ENCODE measurements around the gene CAMKK1.

Gene CAMKK1

GRCh38 chr17:3884188-3884587, 8.7 kb downstream of the CAMKK1 start:
- TF ChIP-seq CTCF (conservative IDR thresholded peaks at IDR 0.05; ENCODE audit: low read depth, low read length): no peak
- Histone ChIP-seq H3K9ac (no peak overlapping the region), H3K27ac (no peak overlapping the region), H3K4me3 (IDR thresholded peaks at IDR 0.05; ENCODE audit: insufficient read depth, low read depth, low read length) (no peak overlapping the region), H3K79me2 (ENCODE audit: insufficient read depth, low read depth) (no peaks in the 10 kb centered on the region), H3K4me1 (ENCODE audit: low read depth, poor library complexity, severe bottlenecking) (no peaks in the 10 kb centered on the region), H4K20me1 (ENCODE audit: insufficient read depth) (no peaks in the 10 kb centered on the region), H3K27me3 (ENCODE audit: insufficient read depth, low read depth) (no peaks in the 10 kb centered on the region), H3K36me3 (ENCODE audit: insufficient read depth) (no peaks in the 10 kb centered on the region), H3K4me2 (no peak overlapping the region), H2AFZ (ENCODE audit: low read depth) (no peak overlapping the region)

GRCh38 chr17:3882276-3882675, 10.6 kb downstream of the CAMKK1 start:
- Histone ChIP-seq H2AFZ (ENCODE audit: low read depth) (no peak overlapping the region), H3K9ac (no peak overlapping the region), H3K27me3 (ENCODE audit: insufficient read depth, low read depth) (no peaks in the 10 kb centered on the region), H4K20me1 (ENCODE audit: insufficient read depth) (no peaks in the 10 kb centered on the region), H3K4me1 (ENCODE audit: low read depth, poor library complexity, severe bottlenecking) (no peaks in the 10 kb centered on the region), H3K36me3 (ENCODE audit: insufficient read depth) (no peaks in the 10 kb centered on the region), H3K4me3 (IDR thresholded peaks at IDR 0.05; ENCODE audit: insufficient read depth, low read depth, low read length) (no peak overlapping the region), H3K79me2 (ENCODE audit: insufficient read depth, low read depth) (no peaks in the 10 kb centered on the region), H3K27ac (no peak overlapping the region), H3K4me2 (no peak overlapping the region)
- no peak for TF ChIP-seq CTCF (conservative IDR thresholded peaks at IDR 0.05; ENCODE audit: low read depth, low read length)

- Histone ChIP-seq H2AFZ (ENCODE audit: low read depth) (no peak overlapping the region), H3K36me3 (ENCODE audit: insufficient read depth) (no peaks in the 10 kb centered on the region), H3K27ac (no peak overlapping the region), H3K4me3 (IDR thresholded peaks at IDR 0.05; ENCODE audit: insufficient read depth, low read depth, low read length) (no peak overlapping the region), H3K4me2 (no peak overlapping the region), H3K27me3 (ENCODE audit: insufficient read depth, low read depth) (no peaks in the 10 kb centered on the region), H3K79me2 (ENCODE audit: insufficient read depth, low read depth) (no peaks in the 10 kb centered on the region), H3K4me1 (ENCODE audit: low read depth, poor library complexity, severe bottlenecking) (no peaks in the 10 kb centered on the region), H3K9ac (no peak overlapping the region), H4K20me1 (ENCODE audit: insufficient read depth) (no peaks in the 10 kb centered on the region)
- no peak for TF ChIP-seq CTCF (conservative IDR thresholded peaks at IDR 0.05; ENCODE audit: low read depth, low read length)
Observed at GRCh38 chr17:3880983-3881382, 11.9 kb downstream of the CAMKK1 start.

DNA sequence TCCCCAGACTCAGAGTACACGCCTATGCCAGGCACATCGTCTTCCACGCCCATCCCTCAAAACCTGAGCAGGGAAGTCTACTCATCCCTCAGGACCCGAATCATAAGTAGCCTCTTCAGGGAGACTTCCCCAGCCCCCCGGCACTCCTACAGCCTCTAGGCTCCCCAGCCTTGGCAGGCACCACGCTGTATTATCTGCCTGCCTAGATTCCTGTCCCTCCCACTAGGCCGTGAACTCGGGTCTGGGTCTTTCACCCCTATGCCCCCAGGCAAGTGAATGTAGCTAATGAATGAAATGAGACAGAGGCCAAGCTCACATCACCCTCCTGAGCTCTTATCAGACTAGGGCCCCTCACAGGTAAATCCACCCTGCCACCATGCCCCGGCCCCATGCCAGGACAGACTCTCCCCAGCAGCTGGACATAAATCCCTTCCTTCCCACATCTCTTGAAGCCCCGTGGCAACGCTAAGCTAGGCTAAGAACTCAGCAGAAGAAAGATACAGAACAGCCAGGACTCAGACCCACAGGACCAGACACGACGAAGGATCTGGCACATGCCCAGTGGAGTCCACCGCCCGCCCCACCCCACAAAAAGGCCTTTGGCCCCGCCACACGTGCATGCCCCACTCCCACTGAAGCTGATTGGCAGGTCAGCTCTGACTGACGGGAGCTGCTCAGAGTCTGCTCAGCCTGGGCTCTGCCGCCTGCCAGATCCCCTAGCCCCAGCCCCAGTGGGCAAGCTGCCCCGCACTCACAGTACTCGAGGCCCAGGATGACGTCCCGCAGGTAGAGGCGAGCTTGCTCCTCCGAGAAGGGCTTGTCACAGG, 13.0 kb downstream of the CAMKK1 start:
- Histone ChIP-seq H3K36me3 (ENCODE audit: insufficient read depth) (no peaks in the 10 kb centered on the region), H3K4me2 (no peak overlapping the region), H2AFZ (ENCODE audit: low read depth) (no peak overlapping the region), H3K79me2 (ENCODE audit: insufficient read depth, low read depth) (no peaks in the 10 kb centered on the region), H3K27me3 (ENCODE audit: insufficient read depth, low read depth) (no peaks in the 10 kb centered on the region), H3K9ac (no peak overlapping the region), H3K27ac (no peak overlapping the region), H3K4me3 (IDR thresholded peaks at IDR 0.05; ENCODE audit: insufficient read depth, low read depth, low read length) (no peak overlapping the region), H3K4me1 (ENCODE audit: low read depth, poor library complexity, severe bottlenecking) (no peaks in the 10 kb centered on the region), H4K20me1 (ENCODE audit: insufficient read depth) (no peaks in the 10 kb centered on the region)
- no peak for TF ChIP-seq CTCF (conservative IDR thresholded peaks at IDR 0.05; ENCODE audit: low read depth, low read length)

All from KMS-11 (cell line).